Loucy (cell line): Measurements from ENCODE around the gene HYAL4.
"Not testable (repeated sequence)": the region's sequence is repeated elsewhere in the genome, so short reads cannot be mapped to it uniquely, and the experiment has no call there.

Experiments
- H2AFZ ChIP-seq: fragments of 200-600 bp; sonication (generic); 2 replicates; pipeline ENCODE4 v1.6.0; 2016; ENCODE audit warnings: antibody characterized with exemption, mild to moderate bottlenecking, low read length, moderate library complexity
- H3F3A ChIP-seq: fragments of 200-600 bp; 2 replicates; pipeline ENCODE4 v1.6.0; 2016; ENCODE audit warnings: antibody characterized with exemption, low read depth, mild to moderate bottlenecking
- H3K27me3 ChIP-seq: fragments of 200-600 bp; sonication (generic); 2 replicates; pipeline ENCODE4 v1.6.1; 2014; ENCODE audit warnings: low read length, mild to moderate bottlenecking; ENCODE audit not compliant: insufficient read depth, poor library complexity, severe bottlenecking
- H3K36me3 ChIP-seq: fragments of 200-600 bp; sonication (generic); 2 replicates; pipeline ENCODE4 v1.6.1; 2016; ENCODE audit warnings: low read length; ENCODE audit not compliant: insufficient read depth
- H3K4me1 ChIP-seq: fragments of 200-600 bp; sonication (generic); 2 replicates; pipeline ENCODE4 v1.5.1; 2014; ENCODE audit warnings: low read length, mild to moderate bottlenecking; ENCODE audit not compliant: insufficient read depth, poor library complexity, severe bottlenecking
- H3K4me2 ChIP-seq: fragments of 200-600 bp; sonication (generic); 2 replicates; pipeline ENCODE4 v1.6.0; 2014; ENCODE audit warnings: antibody characterized with exemption, low read length, low read depth, mild to moderate bottlenecking; ENCODE audit not compliant: poor library complexity, severe bottlenecking
- H3K4me3 ChIP-seq: fragments of 200-600 bp; sonication (generic); 2 replicates; pipeline ENCODE4 v1.5.1; 2014; ENCODE audit warnings: low read length, mild to moderate bottlenecking, mixed read lengths; ENCODE audit not compliant: poor library complexity, severe bottlenecking
- H3K79me2 ChIP-seq: fragments of 200-600 bp; sonication (generic); 2 replicates; pipeline ENCODE4 v1.6.1; 2014; ENCODE audit warnings: low read length; ENCODE audit not compliant: insufficient read depth
- H3K9ac ChIP-seq: fragments of 200-600 bp; sonication (generic); 2 replicates; pipeline ENCODE4 v1.6.0; 2014; ENCODE audit warnings: mild to moderate bottlenecking, low read depth, low read length, moderate library complexity; ENCODE audit not compliant: poor library complexity, severe bottlenecking
- H3K9me2 ChIP-seq: fragments of 200-600 bp; sonication (generic); replicated peaks from 2 replicates; pipeline ENCODE4 v1.6.1; 2016; ENCODE audit warnings: low read depth, low read length, mixed read lengths
- H3K9me3 ChIP-seq: fragments of 200-600 bp; sonication (generic); 2 replicates; pipeline ENCODE4 v1.6.1; 2014; ENCODE audit warnings: mild to moderate bottlenecking, antibody characterized with exemption, low read length, low read depth; ENCODE audit not compliant: insufficient read depth
- H4K20me1 ChIP-seq: fragments of 200-600 bp; sonication (generic); 2 replicates; pipeline ENCODE4 v1.6.0; 2014; ENCODE audit warnings: antibody characterized with exemption, low read length, mild to moderate bottlenecking; ENCODE audit not compliant: insufficient read depth, poor library complexity, severe bottlenecking
- EZH2phosphoT487 ChIP-seq: fragments of 200-600 bp; IDR thresholded peaks from 2 replicates; pipeline ENCODE4 v1.6.1; 2018; ENCODE audit warnings: antibody characterized with exemption, mild to moderate bottlenecking, moderate library complexity, borderline replicate concordance
- TF ChIP-seq, protein P1 (sequence below): fragments of 200-600 bp; sonication (generic); conservative IDR thresholded peaks from 2 replicates; pipeline ENCODE4 v1.5.1; 2014; ENCODE audit warnings: mild to moderate bottlenecking, antibody characterized with exemption, low read length

Gene HYAL4

GRCh38 chr7:123828805-123829204 lies 16.2 kb upstream of the HYAL4 start:
- Histone ChIP-seq H3K9ac (no peak overlapping the region), H3K4me1 (no peaks in the 10 kb centered on the region), H3K9me2 (no peaks in the 10 kb centered on the region), H4K20me1 (no peaks in the 10 kb centered on the region), H2AFZ (no peak overlapping the region), H3F3A (no peaks in the 10 kb centered on the region), H3K4me3 (no peak overlapping the region), H3K27me3 (no peaks in the 10 kb centered on the region), H3K4me2 (no peak overlapping the region), H3K79me2 (no peaks in the 10 kb centered on the region), H3K9me3 (no peaks in the 10 kb centered on the region), H3K36me3 (no peaks in the 10 kb centered on the region)
- TF ChIP-seq, protein P1, sequence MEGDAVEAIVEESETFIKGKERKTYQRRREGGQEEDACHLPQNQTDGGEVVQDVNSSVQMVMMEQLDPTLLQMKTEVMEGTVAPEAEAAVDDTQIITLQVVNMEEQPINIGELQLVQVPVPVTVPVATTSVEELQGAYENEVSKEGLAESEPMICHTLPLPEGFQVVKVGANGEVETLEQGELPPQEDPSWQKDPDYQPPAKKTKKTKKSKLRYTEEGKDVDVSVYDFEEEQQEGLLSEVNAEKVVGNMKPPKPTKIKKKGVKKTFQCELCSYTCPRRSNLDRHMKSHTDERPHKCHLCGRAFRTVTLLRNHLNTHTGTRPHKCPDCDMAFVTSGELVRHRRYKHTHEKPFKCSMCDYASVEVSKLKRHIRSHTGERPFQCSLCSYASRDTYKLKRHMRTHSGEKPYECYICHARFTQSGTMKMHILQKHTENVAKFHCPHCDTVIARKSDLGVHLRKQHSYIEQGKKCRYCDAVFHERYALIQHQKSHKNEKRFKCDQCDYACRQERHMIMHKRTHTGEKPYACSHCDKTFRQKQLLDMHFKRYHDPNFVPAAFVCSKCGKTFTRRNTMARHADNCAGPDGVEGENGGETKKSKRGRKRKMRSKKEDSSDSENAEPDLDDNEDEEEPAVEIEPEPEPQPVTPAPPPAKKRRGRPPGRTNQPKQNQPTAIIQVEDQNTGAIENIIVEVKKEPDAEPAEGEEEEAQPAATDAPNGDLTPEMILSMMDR, result no peak
- TF ChIP-seq EZH2phosphoT487, result no peak

DNA sequence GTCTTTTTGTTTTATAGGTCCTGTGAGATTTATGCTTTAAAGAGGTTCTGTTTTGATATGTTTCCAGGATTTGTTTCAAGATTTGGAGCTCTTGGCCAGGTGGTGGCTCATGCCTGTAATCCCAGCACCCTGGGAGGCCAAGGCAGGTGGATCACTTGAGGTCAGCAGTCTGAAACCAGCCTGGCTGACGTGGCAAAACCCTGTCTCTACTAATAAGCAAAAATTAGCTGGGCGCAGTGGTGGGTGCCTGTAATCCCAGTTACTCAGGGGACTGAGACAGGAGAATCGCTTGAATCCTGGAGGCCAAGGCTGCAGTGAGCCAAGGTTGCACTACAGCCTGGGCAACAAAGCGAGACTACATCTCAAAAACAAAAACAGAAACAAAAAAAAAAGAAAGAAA lies 8.3 kb upstream of the HYAL4 start:
- Histone ChIP-seq H3K9me2 (no peaks in the 10 kb centered on the region), H3K4me3 (no peak overlapping the region), H3K4me1 (no peaks in the 10 kb centered on the region), H3F3A (no peaks in the 10 kb centered on the region), H3K4me2 (no peak overlapping the region), H2AFZ (no peak overlapping the region), H3K27me3 (no peaks in the 10 kb centered on the region), H4K20me1 (no peaks in the 10 kb centered on the region), H3K79me2 (no peaks in the 10 kb centered on the region), H3K9ac (no peak overlapping the region), H3K9me3 (no peaks in the 10 kb centered on the region), H3K36me3 (no peaks in the 10 kb centered on the region)
- TF ChIP-seq EZH2phosphoT487, result no peak
- TF ChIP-seq, protein P1, result no peak

DNA sequence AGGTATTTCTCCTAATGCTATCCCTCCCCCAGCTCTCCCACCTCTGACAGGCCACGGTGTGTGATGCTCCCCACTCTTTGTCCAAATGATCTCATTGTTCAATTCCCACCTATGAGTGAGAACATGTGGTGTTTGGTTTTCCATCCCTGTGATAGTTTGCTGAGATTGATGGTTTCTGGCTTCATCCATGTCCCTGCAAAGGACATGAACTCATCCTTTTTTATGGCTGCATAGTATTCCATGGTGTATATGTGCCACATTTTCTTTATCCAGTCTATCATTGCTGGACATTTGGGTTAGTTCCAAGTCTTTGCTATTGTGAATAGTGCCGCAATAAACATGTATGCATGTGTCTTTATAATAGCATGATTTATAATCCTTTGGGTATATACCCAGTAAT lies 5.9 kb upstream of the HYAL4 start:
- H3K9ac ChIP-seq, H3F3A ChIP-seq, H3K9me3 ChIP-seq, H2AFZ ChIP-seq, H3K27me3 ChIP-seq, H3K9me2 ChIP-seq, H3K4me2 ChIP-seq, H3K36me3 ChIP-seq, H3K79me2 ChIP-seq, H3K4me3 ChIP-seq, H3K4me1 ChIP-seq, H4K20me1 ChIP-seq: not testable (repeated sequence)

DNA sequence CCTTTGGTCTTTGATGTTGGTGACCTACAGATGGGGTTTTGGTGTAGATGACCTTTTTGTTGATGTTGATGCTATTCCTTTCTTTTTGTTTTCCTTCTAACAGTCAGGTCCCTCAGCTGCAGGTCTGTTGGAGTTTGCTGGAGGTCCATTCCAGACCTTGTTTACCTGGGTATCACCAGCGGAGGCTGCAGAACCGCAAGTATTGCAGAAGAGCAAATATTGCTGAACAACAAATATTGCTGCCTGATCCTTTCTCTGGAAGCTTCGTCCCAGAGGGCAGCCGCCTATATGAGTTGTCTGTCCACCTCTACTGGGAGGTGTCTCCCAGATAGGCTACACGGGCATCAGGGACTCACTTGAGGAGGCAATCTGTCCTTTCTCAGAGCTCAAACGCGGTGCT lies 827 bp upstream of the HYAL4 start:
- H3K79me2 ChIP-seq, H3K27me3 ChIP-seq, H3K36me3 ChIP-seq, H3K9me2 ChIP-seq, H3K4me2 ChIP-seq, H3F3A ChIP-seq, H3K4me3 ChIP-seq, H3K4me1 ChIP-seq, H2AFZ ChIP-seq, H3K9ac ChIP-seq, H4K20me1 ChIP-seq, H3K9me3 ChIP-seq: not testable (repeated sequence)
